ENCODE data around the gene IL21. TPM values are rescaled to one million over a fixed set of nuclear protein-coding genes. Genes with fewer than 3 reads are reported as not detected.

Gene IL21
- total RNA-seq, 4 donors from 2014 or later = not detected

DNA sequence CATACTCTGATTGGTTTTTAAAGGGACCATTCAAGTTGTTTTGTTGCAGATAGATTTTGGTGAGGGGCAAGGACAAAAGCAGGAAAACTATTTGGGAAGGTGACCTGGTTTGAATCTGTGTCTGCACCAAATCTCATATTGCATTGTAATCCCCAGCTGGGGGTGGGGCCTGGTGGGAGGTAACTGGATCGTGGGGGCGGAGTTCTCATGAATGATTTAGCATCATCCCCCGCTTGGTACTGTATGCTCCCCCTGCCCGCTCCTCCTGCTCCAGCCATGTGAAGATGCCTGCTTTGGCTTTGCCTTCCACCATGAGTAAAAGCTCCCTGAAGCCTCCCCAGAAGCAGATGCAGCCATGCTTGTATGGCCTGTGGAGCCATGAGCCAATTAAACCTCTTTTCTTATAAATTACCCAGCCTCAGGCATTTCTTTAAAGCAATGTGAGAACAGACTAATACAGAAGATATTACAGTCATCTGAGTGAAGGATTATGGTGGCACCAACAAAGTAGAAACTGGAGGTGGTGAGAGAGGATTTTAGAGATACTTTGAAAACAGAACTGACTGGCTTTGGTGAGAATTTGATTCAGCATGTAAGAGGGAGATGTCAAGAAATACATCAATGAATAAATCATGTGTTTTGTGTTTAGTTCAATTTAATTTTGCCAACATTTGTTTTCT lies 14.4 kb downstream of the IL21 start:
- Histone ChIP-seq H3K4me3 (no peak overlapping the region), H3K36me3 (no peaks in the 10 kb centered on the region), H3K27me3 (no peaks in the 10 kb centered on the region), H3K4me1 (no peaks in the 10 kb centered on the region), H3K9me3 (no peaks in the 10 kb centered on the region), H3K27ac (no peak overlapping the region)
- TF ChIP-seq, protein P1, sequence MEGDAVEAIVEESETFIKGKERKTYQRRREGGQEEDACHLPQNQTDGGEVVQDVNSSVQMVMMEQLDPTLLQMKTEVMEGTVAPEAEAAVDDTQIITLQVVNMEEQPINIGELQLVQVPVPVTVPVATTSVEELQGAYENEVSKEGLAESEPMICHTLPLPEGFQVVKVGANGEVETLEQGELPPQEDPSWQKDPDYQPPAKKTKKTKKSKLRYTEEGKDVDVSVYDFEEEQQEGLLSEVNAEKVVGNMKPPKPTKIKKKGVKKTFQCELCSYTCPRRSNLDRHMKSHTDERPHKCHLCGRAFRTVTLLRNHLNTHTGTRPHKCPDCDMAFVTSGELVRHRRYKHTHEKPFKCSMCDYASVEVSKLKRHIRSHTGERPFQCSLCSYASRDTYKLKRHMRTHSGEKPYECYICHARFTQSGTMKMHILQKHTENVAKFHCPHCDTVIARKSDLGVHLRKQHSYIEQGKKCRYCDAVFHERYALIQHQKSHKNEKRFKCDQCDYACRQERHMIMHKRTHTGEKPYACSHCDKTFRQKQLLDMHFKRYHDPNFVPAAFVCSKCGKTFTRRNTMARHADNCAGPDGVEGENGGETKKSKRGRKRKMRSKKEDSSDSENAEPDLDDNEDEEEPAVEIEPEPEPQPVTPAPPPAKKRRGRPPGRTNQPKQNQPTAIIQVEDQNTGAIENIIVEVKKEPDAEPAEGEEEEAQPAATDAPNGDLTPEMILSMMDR (IDR thresholded peaks at IDR 0.05) = no peak
- TF ChIP-seq POLR2A (IDR thresholded peaks at IDR 0.05) (no peak), EP300 (IDR thresholded peaks at IDR 0.05) (no peak)
- no peak for DNase-seq (ENCODE audit: low spot score in 2 of 2)
- 84 to 90% methylated on average over 4 of the region's 4 CpGs for WGBS, 2 donors

DNA sequence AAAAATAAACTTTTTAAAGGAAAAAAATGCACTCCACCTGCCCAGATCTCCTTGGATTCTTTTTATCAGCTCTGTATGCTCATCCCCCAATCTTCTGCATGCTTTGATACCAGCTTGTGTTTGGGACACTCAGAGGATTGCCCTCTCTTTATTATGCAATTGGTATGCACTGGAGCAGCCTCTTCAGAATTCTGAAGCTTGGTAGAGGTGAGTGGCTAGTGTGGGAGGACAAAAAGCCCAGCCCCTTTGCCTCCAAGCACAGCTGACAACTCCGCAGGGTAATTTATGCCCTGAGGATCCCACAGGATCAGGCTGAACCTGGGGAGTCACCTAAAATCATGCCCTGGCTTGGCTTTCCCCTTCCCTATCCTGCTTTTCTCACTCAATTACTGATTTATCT lies 16.7 kb downstream of the IL21 start:
- Histone ChIP-seq H3K27me3 (no peaks in the 10 kb centered on the region), H3K4me3 (no peak overlapping the region), H3K36me3 (no peaks in the 10 kb centered on the region), H3K27ac (no peak overlapping the region), H3K4me1 (no peaks in the 10 kb centered on the region), H3K9me3 (no peaks in the 10 kb centered on the region)
- 75 to 83% methylated on average over 1 of the region's 1 CpG for WGBS, 2 donors
- TF ChIP-seq EP300 (IDR thresholded peaks at IDR 0.05) = no peak
- TF ChIP-seq POLR2A (IDR thresholded peaks at IDR 0.05) = no peak
- TF ChIP-seq, protein P1 (IDR thresholded peaks at IDR 0.05) = no peak
- DNase-seq (ENCODE audit: low spot score in 2 of 2) = no peak

DNA sequence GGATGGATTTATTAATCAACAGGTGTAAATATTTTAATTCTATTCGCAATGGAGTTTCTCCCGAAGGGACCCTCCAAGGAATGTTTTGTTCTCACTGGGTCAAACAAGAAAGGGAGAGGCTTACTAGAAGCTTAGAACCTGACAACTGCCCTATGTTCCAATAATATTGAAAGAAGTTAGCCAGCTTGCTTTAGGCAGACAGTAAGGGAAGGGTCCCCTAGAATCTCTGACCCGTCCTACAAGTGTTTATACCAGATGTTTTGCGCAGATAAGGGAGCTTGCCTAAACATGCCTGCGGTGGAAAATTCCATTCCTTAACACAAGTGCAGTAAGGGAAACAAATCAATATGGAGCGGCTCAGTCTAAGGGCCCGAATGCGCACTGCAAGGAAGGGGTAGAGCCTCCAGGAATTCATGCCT lies 17.7 kb downstream of the IL21 start:
- DNase-seq (ENCODE audit: low spot score in 2 of 2) = no peak
- 83 to 85% methylated on average over 8 of the region's 8 CpGs for WGBS, 2 donors

DNA sequence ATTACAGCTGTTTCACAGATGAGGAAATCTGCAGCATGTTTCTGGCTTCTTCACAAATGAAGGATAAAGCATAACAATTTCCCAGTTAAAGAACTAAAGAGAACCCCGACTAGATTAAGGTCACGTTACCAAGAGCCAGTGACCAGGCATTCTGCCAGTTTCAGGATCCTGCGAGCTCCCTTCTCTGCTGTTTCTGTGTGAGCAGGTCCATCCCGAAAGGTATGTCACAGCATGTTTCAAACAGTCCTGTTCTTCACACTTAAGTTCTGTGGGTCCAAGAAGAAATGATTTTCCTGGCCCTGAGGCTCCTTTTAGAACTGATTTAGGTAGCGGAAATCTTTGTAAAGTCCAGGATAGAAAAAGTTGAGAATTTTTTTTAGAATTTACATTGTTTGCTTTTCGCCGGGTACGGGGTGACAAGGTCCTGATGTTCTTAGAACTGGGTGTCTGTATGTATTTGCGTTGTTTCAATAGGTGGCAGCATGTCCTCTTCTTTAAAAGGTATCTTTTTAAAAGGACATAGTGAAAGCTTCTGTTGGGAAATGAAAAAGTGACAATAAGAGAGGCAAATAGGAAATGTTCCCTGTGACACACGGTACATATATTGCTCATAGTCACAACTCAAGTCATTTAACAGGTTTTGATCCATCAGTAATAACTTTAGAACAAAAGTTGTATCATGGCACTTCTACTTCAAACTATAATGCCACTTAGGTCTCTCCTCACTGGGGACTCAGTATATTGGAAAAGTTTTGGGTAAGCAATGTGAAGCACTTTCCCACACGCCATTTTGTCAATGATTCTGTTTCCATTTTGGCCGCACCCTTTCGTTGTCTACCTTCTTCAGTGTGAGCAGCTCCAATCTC lies 18.4 kb downstream of the IL21 start:
- no peak for DNase-seq (ENCODE audit: low spot score in 2 of 2)
- no peaks in the 10 kb centered on the region for H3K27me3 ChIP-seq
- H3K4me3 ChIP-seq = no peak overlapping the region
- no peaks in the 10 kb centered on the region for H3K4me1 ChIP-seq
- TF ChIP-seq, protein P1 (IDR thresholded peaks at IDR 0.05) = peak in 3 of 5 experiments; percentile 4 to 14 (median 11)
- TF ChIP-seq EP300 (IDR thresholded peaks at IDR 0.05) = no peak
- no peak overlapping the region for H3K27ac ChIP-seq
- no peaks in the 10 kb centered on the region for H3K9me3 ChIP-seq
- WGBS, 2 donors = 46 to 47% methylated on average over 13 of the region's 13 CpGs
- no peaks in the 10 kb centered on the region for H3K36me3 ChIP-seq

More for the DNA sequence above, 17.7 kb downstream of the IL21 start:
- no peak overlapping the region for H3K27ac ChIP-seq
- H3K36me3 ChIP-seq = no peaks in the 10 kb centered on the region
- no peaks in the 10 kb centered on the region for H3K4me1 ChIP-seq
- TF ChIP-seq EP300 (IDR thresholded peaks at IDR 0.05) (no peak), POLR2A (IDR thresholded peaks at IDR 0.05) (no peak)
- TF ChIP-seq, protein P1 (IDR thresholded peaks at IDR 0.05) = no peak
- no peaks in the 10 kb centered on the region for H3K27me3 ChIP-seq
- no peak overlapping the region for H3K4me3 ChIP-seq
- no peaks in the 10 kb centered on the region for H3K9me3 ChIP-seq

DNA sequence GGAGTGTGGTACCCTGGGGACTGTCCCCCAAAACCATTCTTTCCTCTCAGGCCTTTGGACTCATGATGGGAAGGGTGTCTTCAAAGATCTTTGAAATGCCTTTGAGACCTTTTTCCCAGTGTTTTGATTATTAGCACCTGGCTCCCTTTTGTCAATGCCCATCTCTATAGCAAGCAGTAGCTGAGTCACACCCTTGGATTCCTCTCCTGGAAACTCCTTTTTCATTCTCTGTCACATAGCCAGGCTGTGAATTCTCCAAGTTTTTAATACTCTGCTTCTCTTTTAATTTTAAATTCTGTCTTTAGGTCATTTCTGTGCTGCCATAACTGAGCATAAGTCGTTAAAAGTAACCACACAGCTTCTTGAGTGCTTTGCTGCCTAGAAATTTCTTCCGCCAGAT lies 29.7 kb downstream of the IL21 start:
- no peak for DNase-seq (ENCODE audit: low spot score in 2 of 2)
- H3K27me3 ChIP-seq = no peaks in the 10 kb centered on the region
- TF ChIP-seq, protein P1 (IDR thresholded peaks at IDR 0.05) = no peak
- TF ChIP-seq EP300 (IDR thresholded peaks at IDR 0.05) (no peak), POLR2A (IDR thresholded peaks at IDR 0.05) (no peak)
- H3K4me3 ChIP-seq = no peak overlapping the region
- no peak overlapping the region for H3K27ac ChIP-seq
- 80 to 82% methylated on average over 2 of the region's 2 CpGs for WGBS, 2 donors
- H3K36me3 ChIP-seq = no peaks in the 10 kb centered on the region
- H3K9me3 ChIP-seq = no peaks in the 10 kb centered on the region
- H3K4me1 ChIP-seq = no peaks in the 10 kb centered on the region
